HG03521 (cell line): ENCODE measurements around the gene ALKBH6.
"Not testable (repeated sequence)": the region's sequence is repeated elsewhere in the genome, so short reads cannot be mapped to it uniquely, and the experiment has no call there.

Experiments used
- ATAC-seq: cut with Tn5 transposase; IDR thresholded peaks from one replicate; pipeline ENCODE4 v1.9.1; 2021; ENCODE audit warnings: mild to moderate bottlenecking, moderate library complexity; ENCODE audit not compliant: unreplicated experiment

ALKBH6 gene

GRCh38 chr19:36014012-36014924 lies at the start of gene ALKBH6:
ALKBH6 (minus strand) TSS chr19:36014213; CDS start chr19:36013397, 816 bp downstream.
- peak; percentile 96 for ATAC-seq

GRCh38 chr19:36061367-36061766 lies 47.4 kb upstream of the ALKBH6 start:
- ATAC-seq = no peak

GRCh38 chr19:36060430-36060829 lies 46.4 kb upstream of the ALKBH6 start:
- no peak for ATAC-seq

- ATAC-seq = no peak
These were observed 45.3 kb upstream of the ALKBH6 start for GRCh38 chr19:36059180-36059910.

- no peak for ATAC-seq
These were observed 44.6 kb upstream of the ALKBH6 start for GRCh38 chr19:36058481-36059179.

- ATAC-seq = peak; percentile 64
These were observed 41.0 kb upstream of the ALKBH6 start, which contains the start of gene WDR62 for GRCh38 chr19:36054733-36055686. WDR62 (plus strand) TSS chr19:36054897; CDS start chr19:36054972, 75 bp downstream.

GRCh38 chr19:36054119-36054732 lies 40.2 kb upstream of the ALKBH6 start, which contains the start of gene THAP8:
THAP8 (minus strand) TSS chr19:36054285; CDS start chr19:36054217, 68 bp downstream.
- peak; percentile 82 for ATAC-seq

GRCh38 chr19:36051637-36052036 lies 37.6 kb upstream of the ALKBH6 start:
- no peak for ATAC-seq

- no peak for ATAC-seq
These were observed 37.2 kb upstream of the ALKBH6 start for GRCh38 chr19:36051236-36051635.

- no peak for ATAC-seq
These were observed 35.2 kb upstream of the ALKBH6 start for GRCh38 chr19:36049080-36049698.

- no peak for ATAC-seq
These were observed 33.8 kb upstream of the ALKBH6 start for GRCh38 chr19:36047835-36048234.

GRCh38 chr19:36046443-36047050 lies 32.5 kb upstream of the ALKBH6 start:
- no peak for ATAC-seq

- ATAC-seq = no peak
These were observed 29.9 kb upstream of the ALKBH6 start for GRCh38 chr19:36043952-36044351.

- no peak for ATAC-seq
These were observed 27.8 kb upstream of the ALKBH6 start for GRCh38 chr19:36041831-36042230.

- not testable (repeated sequence) for ATAC-seq
These were observed 27.1 kb upstream of the ALKBH6 start for GRCh38 chr19:36041092-36041491.

- no peak for ATAC-seq
These were observed 26.5 kb upstream of the ALKBH6 start for GRCh38 chr19:36040495-36040894.

GRCh38 chr19:36032251-36033104 lies 18.5 kb upstream of the ALKBH6 start, which contains the start of gene CLIP3:
CLIP3 (minus strand) TSS chr19:36032873; CDS start chr19:36032357, 516 bp downstream.
- ATAC-seq = no peak

GRCh38 chr19:36031308-36031707 lies 17.3 kb upstream of the ALKBH6 start:
- ATAC-seq = no peak
